OCI-LY3 (cell line): ENCODE measurements around the gene ARHGAP26.

Source experiments
- CTCF ChIP-seq: fragments of 200-600, 300-600 bp; sonication (generic); IDR thresholded peaks from 2 replicates; pipeline ENCODE4 v1.5.1; 2014; ENCODE audit warnings: antibody characterized with exemption, low read length, low read depth
- EZH2phosphoT487 ChIP-seq: fragments of 200-600 bp; shearing (Covaris generic); IDR thresholded peaks from 2 replicates; pipeline ENCODE4 v1.6.1; 2018; ENCODE audit warnings: antibody characterized with exemption, mixed run types, low read depth

DNA sequence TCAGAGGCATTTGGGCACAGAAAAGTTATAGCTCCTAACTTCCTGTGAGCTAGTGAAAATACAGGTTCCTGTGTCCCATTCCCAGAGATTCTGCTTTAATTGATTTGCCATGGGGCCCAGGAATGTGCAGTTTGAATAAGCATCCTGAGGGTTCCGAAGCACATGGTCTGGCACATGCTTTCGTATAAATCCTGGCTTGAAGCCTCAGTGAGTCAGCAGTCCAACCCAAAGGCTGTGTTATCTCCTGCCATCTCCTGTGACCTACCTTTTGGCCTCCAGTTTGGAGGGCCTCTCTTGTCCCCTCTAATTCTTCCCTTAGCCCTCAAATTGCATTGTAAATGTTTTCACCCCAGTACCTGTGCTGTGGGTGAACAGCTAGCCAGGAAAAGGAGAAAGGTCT is 449.5 kb downstream of the ARHGAP26 start:
- no peak for TF ChIP-seq CTCF
- TF ChIP-seq EZH2phosphoT487, result no peak
